Keratinocyte (primary cell): ENCODE data around the gene DSG2.

Experiments used
- EZH2 ChIP-seq: IDR thresholded peaks from one replicate; pipeline ENCODE4 v1.6.1; 2012; ENCODE audit warnings: inconsistent platforms, mild to moderate bottlenecking, low read length, moderate library complexity
- TF ChIP-seq, protein P1 (sequence below), 3 experiments: IDR thresholded peaks in 1 of 3; conservative IDR thresholded peaks in 1 of 3; optimal IDR thresholded peaks in 1 of 3; 2 replicates in 2 of 3; 3 replicates in 1 of 3; pipeline versions ENCODE3 to v1.5.1; 2011; ENCODE audit warnings: low read length in 3 of 3, mild to moderate bottlenecking in 3 of 3, moderate library complexity in 2 of 3, control low read depth in 1 of 3, inconsistent platforms in 1 of 3; ENCODE audit not compliant: insufficient read depth in 2 of 3; ENCODE audit errors: extremely low read depth in 1 of 3

DNA sequence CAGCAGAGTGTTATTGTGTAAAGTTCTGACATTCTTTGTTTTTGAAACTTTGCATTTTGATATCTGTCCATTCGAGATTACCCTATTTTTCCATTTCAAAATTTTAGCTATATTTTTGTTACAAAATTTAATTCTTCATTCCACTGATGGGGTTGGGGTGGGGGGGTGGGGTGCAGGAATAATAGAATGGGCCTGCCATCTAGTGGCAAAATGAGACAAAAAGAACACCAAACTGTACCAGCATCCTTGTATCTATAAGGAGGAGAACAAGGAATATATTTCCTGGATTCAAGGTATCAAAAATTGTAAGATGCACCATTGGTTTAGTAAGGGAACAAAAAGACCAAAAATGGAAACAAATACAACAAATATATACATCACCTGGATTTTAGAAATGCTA, 65.8 kb downstream of the DSG2 start:
- no peak for TF ChIP-seq EZH2
- TF ChIP-seq, protein P1, sequence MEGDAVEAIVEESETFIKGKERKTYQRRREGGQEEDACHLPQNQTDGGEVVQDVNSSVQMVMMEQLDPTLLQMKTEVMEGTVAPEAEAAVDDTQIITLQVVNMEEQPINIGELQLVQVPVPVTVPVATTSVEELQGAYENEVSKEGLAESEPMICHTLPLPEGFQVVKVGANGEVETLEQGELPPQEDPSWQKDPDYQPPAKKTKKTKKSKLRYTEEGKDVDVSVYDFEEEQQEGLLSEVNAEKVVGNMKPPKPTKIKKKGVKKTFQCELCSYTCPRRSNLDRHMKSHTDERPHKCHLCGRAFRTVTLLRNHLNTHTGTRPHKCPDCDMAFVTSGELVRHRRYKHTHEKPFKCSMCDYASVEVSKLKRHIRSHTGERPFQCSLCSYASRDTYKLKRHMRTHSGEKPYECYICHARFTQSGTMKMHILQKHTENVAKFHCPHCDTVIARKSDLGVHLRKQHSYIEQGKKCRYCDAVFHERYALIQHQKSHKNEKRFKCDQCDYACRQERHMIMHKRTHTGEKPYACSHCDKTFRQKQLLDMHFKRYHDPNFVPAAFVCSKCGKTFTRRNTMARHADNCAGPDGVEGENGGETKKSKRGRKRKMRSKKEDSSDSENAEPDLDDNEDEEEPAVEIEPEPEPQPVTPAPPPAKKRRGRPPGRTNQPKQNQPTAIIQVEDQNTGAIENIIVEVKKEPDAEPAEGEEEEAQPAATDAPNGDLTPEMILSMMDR (optimal IDR thresholded peaks at IDR 0.05 in 1 of 3, IDR thresholded peaks at IDR 0.05 in 1 of 3, conservative IDR thresholded peaks at IDR 0.05 in 1 of 3; ENCODE audit: extremely low read depth in 1 of 3, insufficient read depth in 2 of 3, low read length in 3 of 3): peak in 1 of 3 experiments; percentile 4
